Smooth muscle cell of the brain vasculature (primary cell): ENCODE measurements around the gene LIX1L.

Experiments used
- DNase-seq: peaks from one replicate; pipeline ENCODE4 v3.0.0-alpha.2; 2012; ENCODE audit warnings: low read depth, low spot score

Gene LIX1L

GRCh38 chr1:145985502-145986439 lies 28.0 kb upstream of the LIX1L start:
- DNase-seq: no peak

- no peak for DNase-seq
These were observed 27.3 kb upstream of the LIX1L start for GRCh38 chr1:145985129-145985501.

GRCh38 chr1:145983960-145984830 lies 26.4 kb upstream of the LIX1L start:
- no peak for DNase-seq

GRCh38 chr1:145983206-145983675 lies 25.4 kb upstream of the LIX1L start:
- DNase-seq: no peak

- no peak for DNase-seq
These were observed 24.4 kb upstream of the LIX1L start for GRCh38 chr1:145982010-145982723.

- no peak for DNase-seq
These were observed 22.7 kb upstream of the LIX1L start for GRCh38 chr1:145980457-145980994.

GRCh38 chr1:145979746-145980456 lies 22.1 kb upstream of the LIX1L start:
- no peak for DNase-seq

- DNase-seq: peak; percentile 100
These were observed 21.3 kb upstream of the LIX1L start for GRCh38 chr1:145978854-145979745.

GRCh38 chr1:145978471-145978853 lies 20.6 kb upstream of the LIX1L start:
- no peak for DNase-seq

GRCh38 chr1:145977486-145978470 lies 20.0 kb upstream of the LIX1L start:
- DNase-seq: no peak

- DNase-seq: no peak
These were observed 19.2 kb upstream of the LIX1L start for GRCh38 chr1:145977016-145977415.

- DNase-seq: no peak
These were observed 17.4 kb upstream of the LIX1L start for GRCh38 chr1:145975216-145975615.

GRCh38 chr1:145974721-145975120 lies 16.9 kb upstream of the LIX1L start:
- no peak for DNase-seq

GRCh38 chr1:145972580-145972979 lies 14.8 kb upstream of the LIX1L start:
- no peak for DNase-seq

- DNase-seq: no peak
These were observed 9.5 kb upstream of the LIX1L start for GRCh38 chr1:145967288-145967687.

GRCh38 chr1:145965119-145965744 lies 7.4 kb upstream of the LIX1L start:
- no peak for DNase-seq

GRCh38 chr1:145964328-145965118 lies 6.7 kb upstream of the LIX1L start, which contains the start of the genes ANKRD34A and POLR3GL:
Gene ANKRD34A, minus strand, starts transcription at chr1:145964575. Its CDS starts 2,816 bp downstream, at chr1:145961759.
Gene POLR3GL, plus strand, starts transcription at chr1:145964690. Its CDS starts 10,176 bp downstream, at chr1:145974866.
- peak; percentile 94 for DNase-seq
